IMR-90 (cell line): Measurements from ENCODE around the gene GRK5. TPM values are rescaled to one million over a fixed set of nuclear protein-coding genes. Genes with fewer than 3 reads are reported as not detected.
A peak's percentile ranks its signal among the peaks of the same experiment; 100 is the strongest.

Experiments
- ATAC-seq: fragments of 200-7000 bp; cut with Tn5 transposase; 2 replicates; pipeline ENCODE4 v1.9.1; 2020; ENCODE audit warnings: low read depth, mild to moderate bottlenecking, moderate library complexity
- BruUV-seq: library from RNA; stranded (reverse); fragments of 400-500 nt; replicated peaks from 2 replicates; lab custom pipeline; 2021; lab: Mats Ljungman, UMichigan
- CTCF ChIA-PET: fragments of 300-600 bp; formaldehyde crosslinking; extraction: SDS; loops from one replicate; lab custom pipeline; 2021; ENCODE audit warnings: antibody characterized with exemption; lab: Yijun Ruan, JAX
- POLR2A ChIA-PET: fragments of 300-600 bp; sonication (Branson Sonifier 250); formaldehyde crosslinking; loops from one replicate; lab custom pipeline; 2022; ENCODE audit warnings: antibody characterized with exemption; ENCODE audit not compliant: unreplicated experiment; lab: Charles Lee
- DNase-seq: peaks from one replicate; pipeline ENCODE4 v3.0.0; 2013
- H2AFZ ChIP-seq: replicated peaks from 2 replicates; pipeline ENCODE3; 2013; ENCODE audit warnings: low read length, mild to moderate bottlenecking; ENCODE audit not compliant: poor library complexity
- H2AK5ac ChIP-seq: 2 replicates; pipeline ENCODE4 v1.6.1; 2013; ENCODE audit warnings: low read depth, low read length, inconsistent platforms
- H2AK9ac ChIP-seq: replicated peaks from 2 replicates; pipeline ENCODE3; 2013; ENCODE audit warnings: mild to moderate bottlenecking, low read depth, low read length, moderate library complexity; ENCODE audit not compliant: poor library complexity
- H2BK120ac ChIP-seq: 2 replicates; pipeline ENCODE4 v1.6.1; 2013; ENCODE audit warnings: low read depth, low read length, inconsistent platforms
- H2BK15ac ChIP-seq: 3 replicates; pipeline ENCODE4 v1.6.1; 2013; ENCODE audit warnings: low read depth, low read length, inconsistent platforms
- H2BK20ac ChIP-seq: 2 replicates; pipeline ENCODE4 v1.6.1; 2013; ENCODE audit warnings: low read depth, mild to moderate bottlenecking, inconsistent platforms, low read length, moderate library complexity
- H2BK5ac ChIP-seq: 2 replicates; pipeline ENCODE4 v1.6.1; 2013; ENCODE audit warnings: mild to moderate bottlenecking, low read depth, low read length, inconsistent platforms; ENCODE audit not compliant: poor library complexity, severe bottlenecking
- H3K14ac ChIP-seq: replicated peaks from 2 replicates; pipeline ENCODE4 v1.6.1; 2013; ENCODE audit warnings: low read depth, low read length, inconsistent platforms
- H3K18ac ChIP-seq: 2 replicates; pipeline ENCODE4 v1.6.1; 2013; ENCODE audit warnings: low read depth, low read length, control low read depth
- H3K23ac ChIP-seq: 2 replicates; pipeline ENCODE4 v1.6.1; 2013; ENCODE audit warnings: low read depth, low read length, inconsistent platforms
- H3K27ac ChIP-seq: 2 replicates; pipeline ENCODE4 v1.5.1; 2013; ENCODE audit warnings: mild to moderate bottlenecking, control low read depth, low read length; ENCODE audit not compliant: insufficient read depth
- H3K27me3 ChIP-seq: 2 replicates; pipeline ENCODE4 v1.6.1; 2013; ENCODE audit warnings: low read length; ENCODE audit not compliant: control insufficient read depth, insufficient read depth
- H3K36me3 ChIP-seq: 2 replicates; pipeline ENCODE4 v1.6.1; 2013; ENCODE audit warnings: low read length, mixed read lengths; ENCODE audit not compliant: control insufficient read depth, insufficient read depth
- H3K4ac ChIP-seq: 2 replicates; pipeline ENCODE4 v1.6.1; 2013; ENCODE audit warnings: low read depth, low read length, inconsistent platforms
- H3K4me1 ChIP-seq: 2 replicates; pipeline ENCODE4 v1.6.1; 2013; ENCODE audit warnings: low read length, mixed read lengths; ENCODE audit not compliant: control insufficient read depth, insufficient read depth
- H3K4me2 ChIP-seq: 2 replicates; pipeline ENCODE4 v1.6.1; 2013; ENCODE audit warnings: low read depth, mild to moderate bottlenecking, control low read depth, low read length, moderate library complexity
- H3K4me3 ChIP-seq: 2 replicates; pipeline ENCODE4 v1.5.1; 2013; ENCODE audit warnings: low read depth, mild to moderate bottlenecking, control low read depth, low read length, moderate library complexity; ENCODE audit not compliant: insufficient read depth
- H3K56ac ChIP-seq: 2 replicates; pipeline ENCODE4 v1.6.1; 2013; ENCODE audit warnings: low read length, inconsistent platforms; ENCODE audit not compliant: insufficient read depth; ENCODE audit errors: extremely low read depth
- H3K79me1 ChIP-seq, 2 experiments: 2 replicates each; pipeline ENCODE4 v1.6.1; 2013; ENCODE audit warnings: low read length in 2 of 2, inconsistent platforms in 1 of 2, low read depth in 1 of 2
- H3K9ac ChIP-seq: 2 replicates; pipeline ENCODE4 v1.6.1; 2013; ENCODE audit warnings: low read depth, low read length, control low read depth
- H3K9me1 ChIP-seq: 2 replicates; pipeline ENCODE4 v1.6.1; 2013; ENCODE audit warnings: low read length, inconsistent platforms; ENCODE audit not compliant: insufficient read depth
- H3K9me3 ChIP-seq: 2 replicates; pipeline ENCODE4 v1.6.1; 2013; ENCODE audit warnings: low read length; ENCODE audit not compliant: control insufficient read depth, insufficient read depth
- H4K20me1 ChIP-seq: 2 replicates; pipeline ENCODE4 v1.6.1; 2013; ENCODE audit warnings: low read length, inconsistent platforms; ENCODE audit not compliant: insufficient read depth
- H4K5ac ChIP-seq: 2 replicates; pipeline ENCODE4 v1.6.1; 2013; ENCODE audit warnings: mild to moderate bottlenecking, low read depth, low read length, control low read depth
- H4K8ac ChIP-seq, 2 experiments: 2 replicates each; pipeline ENCODE4 v1.6.1; 2013; ENCODE audit warnings: low read depth in 2 of 2, low read length in 2 of 2, control low read depth in 1 of 2, inconsistent platforms in 1 of 2
- H4K91ac ChIP-seq: 2 replicates; pipeline ENCODE4 v1.6.1; 2013; ENCODE audit warnings: low read depth, low read length, inconsistent platforms; ENCODE audit not compliant: insufficient read depth
- BHLHE40 ChIP-seq: fragments of 150-350 bp; IDR thresholded peaks from 2 replicates; pipeline ENCODE4 v1.6.1; 2016; ENCODE audit warnings: mild to moderate bottlenecking, low read depth, low read length
- CEBPB ChIP-seq: IDR thresholded peaks from 2 replicates; pipeline ENCODE4 v1.6.1; 2012; ENCODE audit warnings: low read depth, low read length, improper control_type of control experiment
- CHD1 ChIP-seq: IDR thresholded peaks from 2 replicates; pipeline ENCODE4 v1.6.1; 2012; ENCODE audit warnings: low read depth, low read length, improper control_type of control experiment
- FOS ChIP-seq: fragments of 150-350 bp; IDR thresholded peaks from 2 replicates; pipeline ENCODE4 v1.6.1; 2016; ENCODE audit warnings: low read depth, low read length
- MAFK ChIP-seq: IDR thresholded peaks from 2 replicates; pipeline ENCODE4 v1.6.1; 2012; ENCODE audit warnings: low read depth, low read length, improper control_type of control experiment
- MAZ ChIP-seq: IDR thresholded peaks from 2 replicates; pipeline ENCODE4 v1.6.1; 2012; ENCODE audit warnings: low read depth, mild to moderate bottlenecking, low read length, improper control_type of control experiment, moderate library complexity, borderline replicate concordance
- MXI1 ChIP-seq: IDR thresholded peaks from 2 replicates; pipeline ENCODE4 v1.6.1; 2012; ENCODE audit warnings: low read depth, mild to moderate bottlenecking, low read length, moderate library complexity, borderline replicate concordance
- NFE2L2 ChIP-seq: fragments of 150-350 bp; IDR thresholded peaks from 2 replicates; pipeline ENCODE4 v1.6.1; 2016; ENCODE audit warnings: low read depth, mild to moderate bottlenecking, low read length
- POLR2A ChIP-seq: IDR thresholded peaks from 2 replicates; pipeline ENCODE4 v1.6.1; 2012; ENCODE audit warnings: mild to moderate bottlenecking, low read depth, low read length
- RAD21 ChIP-seq: IDR thresholded peaks from 2 replicates; pipeline ENCODE4 v1.6.1; 2012; ENCODE audit warnings: low read length, improper control_type of control experiment
- RCOR1 ChIP-seq: IDR thresholded peaks from 2 replicates; pipeline ENCODE4 v1.6.1; 2012; ENCODE audit warnings: mild to moderate bottlenecking, low read length, improper control_type of control experiment; ENCODE audit not compliant: insufficient replicate concordance
- RFX5 ChIP-seq: IDR thresholded peaks from 2 replicates; pipeline ENCODE4 v1.8.0; 2012; ENCODE audit warnings: low read depth, mild to moderate bottlenecking, low read length, moderate library complexity
- SMC3 ChIP-seq: fragments of 150-350 bp; IDR thresholded peaks from 2 replicates; pipeline ENCODE4 v1.6.1; 2016; ENCODE audit warnings: low read depth, mild to moderate bottlenecking, antibody characterized with exemption, low read length, moderate library complexity
- WGBS, 2 experiments: methylation state at CpG; one replicate each; pipeline versions ENCODE4 v1.1.5 to v1.1.7; 2013; ENCODE audit warnings: missing lambda C conversion rate in 2 of 2; ENCODE audit not compliant: insufficient read length in 1 of 2; ENCODE audit errors: extremely low coverage in 2 of 2; 5-methylcytosine and 5-hydroxymethylcytosine counted together
- dilution Hi-C: fragments of 300-500 bp; cut with HindIII; formaldehyde crosslinking; loops from one replicate; pipeline ENCODE4 v1.14.3; 2018; ENCODE audit warnings: low sequenced_read_pairs; ENCODE audit not compliant: unreplicated experiment
- in situ Hi-C: fragments of 300-500 bp; cut with MboI; formaldehyde crosslinking; loops from 3 replicates; pipeline ENCODE4 v1.14.3; 2019; ENCODE audit warnings: low sequenced_read_pairs, inconsistent platforms, mixed read lengths
- intact Hi-C: fragments of 100-400 bp; cut with micrococcal nuclease; formaldehyde crosslinking; loops from 2 replicates; pipeline ENCODE4 v1.10.0; 2022
- polyA plus RNA-seq, 3 experiments: library from polyadenylated mRNA; depleted of rRNA; stranded (reverse); fragments of >200 nt; gene quantifications; 2 replicates each; pipeline ENCODE4 v1.2.3, GENCODE V29; 2012; ENCODE audit warnings: low replicate concordance in 1 of 3
- total RNA-seq: library from RNA; depleted of rRNA; stranded (reverse); fragments of >200 nt; gene quantifications from 2 replicates; pipeline ENCODE4 v1.2.3, GENCODE V29; 2012
- TF ChIP-seq, protein P1 (sequence below): fragments of 150-350 bp; IDR thresholded peaks from 2 replicates; pipeline ENCODE4 v1.6.1; 2016; ENCODE audit warnings: low read depth, mild to moderate bottlenecking, low read length, moderate library complexity, borderline replicate concordance
- TF ChIP-seq, protein P2 (sequence below): conservative IDR thresholded peaks from 2 replicates; pipeline ENCODE4 v1.5.1; 2012; ENCODE audit warnings: mild to moderate bottlenecking, low read depth, low read length, improper control_type of control experiment
- TF ChIP-seq, protein P3 (sequence below): fragments of 150-350 bp; IDR thresholded peaks from 2 replicates; pipeline ENCODE4 v1.6.1; 2017; ENCODE audit warnings: mild to moderate bottlenecking, antibody characterized with exemption, low read length, low read depth

Gene GRK5
- total and polyA plus RNA-seq, 2 of the 4 experiments (the other 2 are of a cell fraction): 12.9 to 16.3 TPM

GRCh38 chr10:119248681-119249080 is 41.3 kb downstream of the GRK5 start:
- no peak overlapping the region for H3K9ac ChIP-seq
- peak overlapping the region; percentile 16; the same call in 1 of the 2 replicates for H3K14ac ChIP-seq
- H2AK5ac ChIP-seq: peak overlapping the region; percentile 88; the same call in 1 of the 2 replicates
- peak overlapping the region; percentile 30; the same call in 1 of the 2 replicates for H4K91ac ChIP-seq
- in situ Hi-C loops (no loop called here), dilution Hi-C loops (no loop called here), intact Hi-C loops (no loop called here)
- H3K23ac ChIP-seq: no peak overlapping the region
- no peaks in the 10 kb centered on the region for H3K27me3 ChIP-seq
- 0 out of 4 replicates have a peak overlapping the region, but pooled peaks of 1 of the 2 experiments have one; percentile 37 for H4K8ac ChIP-seq
- no peak for DNase-seq
- no CpG with 5 or more reads among the region's 4 CpGs for WGBS, 2 experiments
- peak overlapping the region; percentile 35; the same call in 1 of the 3 replicates for H2BK15ac ChIP-seq
- no peak overlapping the region for H2AK9ac ChIP-seq
- TF ChIP-seq SMC3 (no peak), RFX5 (no peak), RAD21 (no peak), MAFK (no peak), NFE2L2 (no peak), CEBPB (no peak), CHD1 (no peak), BHLHE40 (no peak), MXI1 (no peak), RCOR1 (no peak), FOS (no peak), POLR2A (no peak), MAZ (no peak)
- TF ChIP-seq, protein P1, sequence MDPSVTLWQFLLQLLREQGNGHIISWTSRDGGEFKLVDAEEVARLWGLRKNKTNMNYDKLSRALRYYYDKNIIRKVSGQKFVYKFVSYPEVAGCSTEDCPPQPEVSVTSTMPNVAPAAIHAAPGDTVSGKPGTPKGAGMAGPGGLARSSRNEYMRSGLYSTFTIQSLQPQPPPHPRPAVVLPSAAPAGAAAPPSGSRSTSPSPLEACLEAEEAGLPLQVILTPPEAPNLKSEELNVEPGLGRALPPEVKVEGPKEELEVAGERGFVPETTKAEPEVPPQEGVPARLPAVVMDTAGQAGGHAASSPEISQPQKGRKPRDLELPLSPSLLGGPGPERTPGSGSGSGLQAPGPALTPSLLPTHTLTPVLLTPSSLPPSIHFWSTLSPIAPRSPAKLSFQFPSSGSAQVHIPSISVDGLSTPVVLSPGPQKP: no peak
- TF ChIP-seq, protein P2, sequence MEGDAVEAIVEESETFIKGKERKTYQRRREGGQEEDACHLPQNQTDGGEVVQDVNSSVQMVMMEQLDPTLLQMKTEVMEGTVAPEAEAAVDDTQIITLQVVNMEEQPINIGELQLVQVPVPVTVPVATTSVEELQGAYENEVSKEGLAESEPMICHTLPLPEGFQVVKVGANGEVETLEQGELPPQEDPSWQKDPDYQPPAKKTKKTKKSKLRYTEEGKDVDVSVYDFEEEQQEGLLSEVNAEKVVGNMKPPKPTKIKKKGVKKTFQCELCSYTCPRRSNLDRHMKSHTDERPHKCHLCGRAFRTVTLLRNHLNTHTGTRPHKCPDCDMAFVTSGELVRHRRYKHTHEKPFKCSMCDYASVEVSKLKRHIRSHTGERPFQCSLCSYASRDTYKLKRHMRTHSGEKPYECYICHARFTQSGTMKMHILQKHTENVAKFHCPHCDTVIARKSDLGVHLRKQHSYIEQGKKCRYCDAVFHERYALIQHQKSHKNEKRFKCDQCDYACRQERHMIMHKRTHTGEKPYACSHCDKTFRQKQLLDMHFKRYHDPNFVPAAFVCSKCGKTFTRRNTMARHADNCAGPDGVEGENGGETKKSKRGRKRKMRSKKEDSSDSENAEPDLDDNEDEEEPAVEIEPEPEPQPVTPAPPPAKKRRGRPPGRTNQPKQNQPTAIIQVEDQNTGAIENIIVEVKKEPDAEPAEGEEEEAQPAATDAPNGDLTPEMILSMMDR: no peak
- TF ChIP-seq, protein P3, sequence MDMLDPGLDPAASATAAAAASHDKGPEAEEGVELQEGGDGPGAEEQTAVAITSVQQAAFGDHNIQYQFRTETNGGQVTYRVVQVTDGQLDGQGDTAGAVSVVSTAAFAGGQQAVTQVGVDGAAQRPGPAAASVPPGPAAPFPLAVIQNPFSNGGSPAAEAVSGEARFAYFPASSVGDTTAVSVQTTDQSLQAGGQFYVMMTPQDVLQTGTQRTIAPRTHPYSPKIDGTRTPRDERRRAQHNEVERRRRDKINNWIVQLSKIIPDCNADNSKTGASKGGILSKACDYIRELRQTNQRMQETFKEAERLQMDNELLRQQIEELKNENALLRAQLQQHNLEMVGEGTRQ: no peak
- H2BK20ac ChIP-seq: peak overlapping the region; percentile 48
- BruUV-seq: no TSS peak
- no peak overlapping the region for H3K56ac ChIP-seq
- no peak overlapping the region for H2AFZ ChIP-seq
- H3K4ac ChIP-seq: peak overlapping the region; percentile 75
- H3K9me3 ChIP-seq: no peaks in the 10 kb centered on the region
- H3K27ac ChIP-seq: peak overlapping the region; percentile 67
- peak overlapping the region; percentile 77 for H2BK120ac ChIP-seq
- H3K18ac ChIP-seq: peak overlapping the region; percentile 43
- peaks cover 35% of the 10 kb centered on the region for H3K9me1 ChIP-seq
- peaks cover 28 to 68% of the 10 kb centered on the region in 2 experiments for H3K79me1 ChIP-seq
- no peak overlapping the region for H4K5ac ChIP-seq
- peaks cover 36% of the 10 kb centered on the region for H3K4me1 ChIP-seq
- H2BK5ac ChIP-seq: peak overlapping the region; percentile 9
- ATAC-seq: no peak
- CTCF ChIA-PET: interaction anchor here (0.6 to 2.1 kb wide), 4 partner anchors 16 to 383 kb away, joined by 3 to 7 read pairs (median 5); no protein-coding TSS in a partner anchor
- no peak overlapping the region for H3K4me2 ChIP-seq
- peaks cover 6% of the 10 kb centered on the region for H3K36me3 ChIP-seq
- POLR2A ChIA-PET: no interaction called here
- peaks cover 47% of the 10 kb centered on the region for H4K20me1 ChIP-seq
- no peak overlapping the region for H3K4me3 ChIP-seq
